Activated CD4-positive, alpha-beta memory T cell treated with anti-CD3 and anti-CD28 coated beads, Interleukin-2, amount 10 ng/mL, durations not matched to agents 7 days and 5 days (primary cell): ENCODE measurements around the gene KCNH2. TPM values are rescaled to one million over a fixed set of nuclear protein-coding genes. Genes with fewer than 3 reads are reported as not detected.

Experiments used
- CTCF ChIA-PET: fragments of 350-600 bp; sonication (Branson Sonifier 250); formaldehyde crosslinking; loops from one replicate; lab custom pipeline; 2021; ENCODE audit warnings: antibody characterized with exemption, inconsistent platforms; lab: Charles Lee
- POLR2A ChIA-PET: fragments of 350-600 bp; sonication (Branson Sonifier 250); formaldehyde crosslinking; loops from one replicate; lab custom pipeline; 2021; ENCODE audit warnings: antibody characterized with exemption; lab: Charles Lee
- DNase-seq: peaks from one replicate; pipeline ENCODE4 v3.0.0-alpha.2; 2020
- H3K27ac Mint-ChIP-seq: one replicate; pipeline ENCODE4 v1.8.0; 2021; ENCODE audit warnings: mild to moderate bottlenecking, mixed read lengths
- H3K27me3 Mint-ChIP-seq: one replicate; pipeline ENCODE4 v1.8.0; 2021; ENCODE audit warnings: mixed read lengths
- H3K36me3 Mint-ChIP-seq: one replicate; pipeline ENCODE4 v1.8.0; 2021; ENCODE audit warnings: low read depth, mixed read lengths
- H3K4me1 Mint-ChIP-seq: one replicate; pipeline ENCODE4 v1.8.0; 2021; ENCODE audit warnings: mixed read lengths
- H3K4me3 Mint-ChIP-seq: one replicate; pipeline ENCODE4 v1.8.0; 2021; ENCODE audit warnings: mild to moderate bottlenecking, mixed read lengths
- H3K9me3 Mint-ChIP-seq: one replicate; pipeline ENCODE4 v1.8.0; 2021; ENCODE audit warnings: mixed read lengths
- total RNA-seq, 2 experiments: library from RNA; stranded (reverse); gene quantifications; one replicate each; pipeline ENCODE4 v1.2.3, GENCODE V29; 2021

The KCNH2 gene
- total RNA-seq, 2 experiments from 2014 or later, result 0.15 to 0.38 TPM

DNA sequence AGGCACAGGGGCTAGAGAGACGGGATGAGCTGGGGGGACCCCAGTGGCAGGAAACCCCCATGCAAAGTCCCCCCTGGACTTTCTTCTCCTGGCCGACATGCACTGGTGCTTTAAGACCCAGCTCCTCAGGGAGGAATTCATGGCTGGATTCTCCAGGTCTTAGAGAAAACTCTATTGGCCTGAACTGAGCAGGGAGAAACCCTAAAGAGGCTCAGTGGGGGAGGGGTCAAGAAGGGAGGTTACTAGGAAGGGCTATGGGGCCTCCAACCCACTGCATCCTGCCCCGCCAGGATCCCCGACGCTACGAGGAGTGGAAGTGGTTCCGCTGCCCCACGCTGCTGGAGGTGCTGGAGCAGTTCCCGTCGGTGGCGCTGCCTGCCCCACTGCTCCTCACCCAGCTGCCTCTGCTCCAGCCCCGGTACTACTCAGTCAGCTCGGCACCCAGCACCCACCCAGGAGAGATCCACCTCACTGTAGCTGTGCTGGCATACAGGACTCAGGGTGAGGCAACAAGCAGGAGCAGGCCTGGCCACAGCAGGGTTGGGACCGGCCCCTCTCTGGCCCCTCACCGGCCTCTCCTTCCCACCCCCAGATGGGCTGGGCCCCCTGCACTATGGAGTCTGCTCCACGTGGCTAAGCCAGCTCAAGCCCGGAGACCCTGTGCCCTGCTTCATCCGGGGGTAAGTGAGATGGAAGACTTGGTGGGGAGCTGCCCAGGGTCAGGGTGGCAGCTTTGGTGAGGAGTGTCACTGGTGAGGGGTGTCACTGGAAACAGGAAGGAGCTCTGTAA is 32.4 kb upstream of the KCNH2 start:
- ChIA-PET CTCF (interaction anchor here (0.7 to 4.9 kb wide), 18 partner anchors 9 to 234 kb away, joined by 3 to 57 read pairs (median 5); partner anchors contain the start of gene ABCB8), POLR2A (interaction anchor here (0.7 to 3.8 kb wide), 12 partner anchors 9 to 49 kb away, joined by 3 to 34 read pairs (median 6); partner anchors contain the start of genes ABCB8, NOS3 and SLC4A2)
- DNase-seq, result peak; percentile 71
- no peaks in the 10 kb centered on the region for H3K9me3 Mint-ChIP-seq
- peaks cover 81% of the 10 kb centered on the region for H3K4me1 Mint-ChIP-seq
- H3K27ac Mint-ChIP-seq, result peak overlapping the region; percentile 97
- no peaks in the 10 kb centered on the region for H3K27me3 Mint-ChIP-seq
- peak overlapping the region; percentile 81 for H3K4me3 Mint-ChIP-seq
- H3K36me3 Mint-ChIP-seq, result peaks cover 20% of the 10 kb centered on the region

GRCh38 chr7:151010037-151010306 is 31.9 kb upstream of the KCNH2 start:
- H3K27me3 Mint-ChIP-seq, result no peaks in the 10 kb centered on the region
- ChIA-PET CTCF (interaction anchor here (0.8 to 4.9 kb wide), 13 partner anchors 9 to 112 kb away, joined by 3 to 57 read pairs (median 7); partner anchors contain the start of gene ABCB8), POLR2A (interaction anchor here (0.7 to 3.8 kb wide), 9 partner anchors 9 to 50 kb away, joined by 3 to 34 read pairs (median 6); partner anchors contain the start of genes ABCB8 and SLC4A2)
- DNase-seq, result no peak
- peak overlapping the region; percentile 81 for H3K4me3 Mint-ChIP-seq
- no peaks in the 10 kb centered on the region for H3K9me3 Mint-ChIP-seq
- H3K27ac Mint-ChIP-seq, result peak overlapping the region; percentile 97
- H3K4me1 Mint-ChIP-seq, result peaks cover 80% of the 10 kb centered on the region
- H3K36me3 Mint-ChIP-seq, result peaks cover 15% of the 10 kb centered on the region

GRCh38 chr7:151009327-151010036 is 31.4 kb upstream of the KCNH2 start:
- ChIA-PET POLR2A (interaction anchor here (0.7 to 3.8 kb wide), 10 partner anchors 9 to 50 kb away, joined by 3 to 34 read pairs (median 8); partner anchors contain the start of genes ABCB8 and SLC4A2), CTCF (interaction anchor here (0.6 to 4.9 kb wide), 21 partner anchors 10 to 111 kb away, joined by 3 to 57 read pairs (median 6); partner anchors contain the start of gene ABCB8)
- Mint-ChIP-seq H3K4me3 (peak overlapping the region; percentile 27), H3K4me1 (peaks cover 75% of the 10 kb centered on the region), H3K9me3 (no peaks in the 10 kb centered on the region), H3K27ac (peak overlapping the region; percentile 97), H3K36me3 (peaks cover 13% of the 10 kb centered on the region), H3K27me3 (peaks cover under 1% of the 10 kb centered on the region)
- DNase-seq, result no peak

GRCh38 chr7:151008511-151009323 is 30.6 kb upstream of the KCNH2 start:
- POLR2A ChIA-PET, result interaction anchor here (0.7 to 3.8 kb wide), 7 partner anchors 8 to 28 kb away, joined by 3 to 34 read pairs (median 8); partner anchors contain the start of gene ABCB8

DNA sequence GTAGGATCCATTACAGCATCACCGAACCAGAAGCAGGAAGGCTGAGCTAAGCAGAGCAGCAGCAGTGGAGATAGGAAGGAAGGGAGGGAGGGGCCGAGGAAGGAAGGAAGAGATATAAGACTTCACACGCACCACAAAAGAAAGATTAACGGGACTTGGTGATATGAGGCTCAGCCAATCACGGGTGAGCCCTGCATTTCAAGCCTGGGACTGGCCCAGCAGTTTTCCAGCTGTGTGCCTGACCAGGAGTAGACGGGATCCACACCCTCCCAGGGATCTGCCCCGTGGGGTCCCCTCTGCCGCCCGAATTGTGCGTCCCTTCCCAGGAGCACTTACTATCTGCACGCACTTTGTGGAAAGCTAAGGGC is 30.0 kb upstream of the KCNH2 start:
- CTCF ChIA-PET, result interaction anchor here (0.8 to 4.9 kb wide), 18 partner anchors 10 to 219 kb away, joined by 3 to 57 read pairs (median 4); partner anchors contain the start of genes ABCB8 and ABCF2
- POLR2A ChIA-PET, result interaction anchor here (0.7 to 3.8 kb wide), 9 partner anchors 9 to 39 kb away, joined by 3 to 34 read pairs (median 3); partner anchors contain the start of gene ABCB8
- peaks cover 2% of the 10 kb centered on the region for H3K27me3 Mint-ChIP-seq

More at GRCh38 chr7:151008511-151009323, 30.6 kb upstream of the KCNH2 start:
- peak overlapping the region; percentile 92 for H3K27ac Mint-ChIP-seq
- H3K4me3 Mint-ChIP-seq, result peak overlapping the region; percentile 76
- no peaks in the 10 kb centered on the region for H3K9me3 Mint-ChIP-seq
- H3K36me3 Mint-ChIP-seq, result peaks cover 10% of the 10 kb centered on the region
- CTCF ChIA-PET, result interaction anchor here (0.6 to 4.9 kb wide), 21 partner anchors 11 to 218 kb away, joined by 3 to 57 read pairs (median 4); partner anchors contain the start of genes ABCB8 and ABCF2
- peaks cover 67% of the 10 kb centered on the region for H3K4me1 Mint-ChIP-seq
- peak; percentile 79 for DNase-seq
- peaks cover 2% of the 10 kb centered on the region for H3K27me3 Mint-ChIP-seq

GRCh38 chr7:151007469-151007898 is 29.4 kb upstream of the KCNH2 start:
- CTCF ChIA-PET, result interaction anchor here (0.9 to 4.9 kb wide), 12 partner anchors 9 to 116 kb away, joined by 3 to 57 read pairs (median 9); partner anchors contain the start of gene ABCB8
- Mint-ChIP-seq H3K27me3 (peaks cover 2% of the 10 kb centered on the region), H3K27ac (peak overlapping the region; percentile 92), H3K9me3 (no peaks in the 10 kb centered on the region), H3K4me3 (peak overlapping the region; percentile 76), H3K4me1 (peaks cover 57% of the 10 kb centered on the region), H3K36me3 (peaks cover 7% of the 10 kb centered on the region)
- POLR2A ChIA-PET, result interaction anchor here (0.9 to 3.1 kb wide), 6 partner anchors 8 to 38 kb away, joined by 3 to 22 read pairs (median 6); partner anchors contain the start of gene ABCB8
- no peak for DNase-seq

More for the DNA sequence above, 30.0 kb upstream of the KCNH2 start:
- peaks cover 10% of the 10 kb centered on the region for H3K36me3 Mint-ChIP-seq
- peaks cover 63% of the 10 kb centered on the region for H3K4me1 Mint-ChIP-seq
- peak overlapping the region; percentile 76 for H3K4me3 Mint-ChIP-seq
- DNase-seq, result peak; percentile 53
- peak overlapping the region; percentile 92 for H3K27ac Mint-ChIP-seq
- H3K9me3 Mint-ChIP-seq, result no peaks in the 10 kb centered on the region

DNA sequence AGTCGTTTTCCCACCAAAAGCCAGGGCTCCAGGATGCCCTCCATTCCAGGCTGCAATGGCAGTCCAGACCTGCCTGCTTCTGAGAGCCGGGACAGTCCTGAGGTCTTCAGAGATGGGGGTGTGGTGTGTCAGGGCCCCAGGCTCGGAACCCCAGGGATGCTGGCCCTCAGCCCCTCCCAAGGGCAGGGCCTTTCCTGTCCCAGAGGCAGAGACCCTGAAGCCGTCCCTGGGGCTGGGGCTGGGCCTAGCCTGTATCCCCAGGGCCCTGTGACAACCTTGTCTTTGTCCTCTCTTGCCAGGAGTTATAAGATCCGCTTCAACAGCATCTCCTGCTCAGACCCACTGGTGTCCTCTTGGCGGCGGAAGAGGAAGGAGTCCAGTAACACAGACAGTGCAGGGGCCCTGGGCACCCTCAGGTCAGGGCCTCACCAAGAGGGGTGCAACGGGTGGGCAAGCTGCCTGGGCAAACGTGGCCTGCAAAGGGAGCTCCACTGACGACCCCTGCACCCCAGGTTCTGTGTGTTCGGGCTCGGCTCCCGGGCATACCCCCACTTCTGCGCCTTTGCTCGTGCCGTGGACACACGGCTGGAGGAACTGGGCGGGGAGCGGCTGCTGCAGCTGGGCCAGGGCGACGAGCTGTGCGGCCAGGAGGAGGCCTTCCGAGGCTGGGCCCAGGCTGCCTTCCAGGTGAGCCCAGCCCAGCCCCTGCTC is 28.6 kb upstream of the KCNH2 start:
- Mint-ChIP-seq H3K9me3 (no peaks in the 10 kb centered on the region), H3K4me1 (peaks cover 49% of the 10 kb centered on the region), H3K36me3 (peaks cover under 1% of the 10 kb centered on the region), H3K4me3 (no peak overlapping the region), H3K27me3 (peaks cover 2% of the 10 kb centered on the region), H3K27ac (no peak overlapping the region)
- ChIA-PET POLR2A (interaction anchor here (1.1 to 3.1 kb wide), 3 partner anchors 10 to 13 kb away, joined by 3 to 22 read pairs (median 11); no protein-coding TSS in a partner anchor), CTCF (interaction anchor here (1.3 to 4.9 kb wide), 4 partner anchors 12 to 102 kb away, joined by 5 to 30 read pairs (median 12); partner anchors contain the start of genes ABCB8 and NOS3)
- DNase-seq, result no peak

- ChIA-PET CTCF (interaction anchor here (0.9 to 2.3 kb wide), 3 partner anchors 13 to 20 kb away, joined by 3 to 7 read pairs (median 7); partner anchors contain the start of gene NOS3), POLR2A (no interaction called here)
- DNase-seq, result no peak
- H3K9me3 Mint-ChIP-seq, result no peaks in the 10 kb centered on the region
- no peak overlapping the region for H3K4me3 Mint-ChIP-seq
- peaks cover 43% of the 10 kb centered on the region for H3K4me1 Mint-ChIP-seq
- H3K27me3 Mint-ChIP-seq, result peaks cover 2% of the 10 kb centered on the region
- peak overlapping the region; percentile 62 for H3K27ac Mint-ChIP-seq
- H3K36me3 Mint-ChIP-seq, result no peaks in the 10 kb centered on the region
Observed at GRCh38 chr7:151005566-151005965, 27.4 kb upstream of the KCNH2 start.

DNA sequence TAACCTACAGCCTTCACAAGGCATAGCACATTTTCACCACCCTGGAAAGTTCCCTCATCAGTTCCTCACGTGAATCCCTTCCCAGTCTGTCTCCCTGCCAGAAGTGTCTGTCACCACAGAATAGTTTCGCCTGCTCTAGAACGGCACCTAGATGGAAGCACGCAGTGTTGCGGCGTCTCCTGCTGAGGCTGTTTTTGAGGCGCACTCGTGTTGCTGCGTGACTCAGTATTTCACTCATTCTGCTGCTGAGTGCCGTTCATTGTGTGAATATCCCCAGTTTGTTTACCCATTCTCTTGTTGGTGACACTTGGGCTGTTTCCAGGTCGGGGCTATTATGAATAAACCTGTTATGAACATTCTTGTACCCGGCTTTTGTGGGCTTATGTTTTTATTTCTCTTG is 25.5 kb upstream of the KCNH2 start:
- Mint-ChIP-seq H3K4me3 (no peak overlapping the region), H3K9me3 (no peaks in the 10 kb centered on the region), H3K36me3 (no peaks in the 10 kb centered on the region), H3K27ac (no peak overlapping the region), H3K4me1 (peaks cover 36% of the 10 kb centered on the region), H3K27me3 (peaks cover 2% of the 10 kb centered on the region)
- no peak for DNase-seq
- CTCF ChIA-PET, result interaction anchor here (2.3 kb wide), 1 partner anchor 18 kb away, joined by 7 read pairs; no protein-coding TSS in a partner anchor
- POLR2A ChIA-PET, result no interaction called here

DNA sequence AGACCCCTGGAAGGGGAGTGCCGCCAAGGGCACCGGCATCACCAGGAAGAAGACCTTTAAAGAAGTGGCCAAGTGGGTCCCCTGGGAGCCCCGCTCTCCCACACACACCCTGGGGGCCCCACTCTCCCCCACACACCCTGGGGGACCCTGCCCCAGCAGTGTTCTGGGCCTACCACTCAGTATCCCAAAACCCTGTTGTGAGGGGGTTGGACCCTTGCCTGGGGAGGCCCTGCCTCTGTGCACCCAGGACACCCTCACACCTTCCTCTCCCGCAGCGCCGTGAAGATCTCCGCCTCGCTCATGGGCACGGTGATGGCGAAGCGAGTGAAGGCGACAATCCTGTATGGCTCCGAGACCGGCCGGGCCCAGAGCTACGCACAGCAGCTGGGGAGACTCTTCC is 23.4 kb upstream of the KCNH2 start:
- Mint-ChIP-seq H3K4me1 (peaks cover 31% of the 10 kb centered on the region), H3K27me3 (peaks cover 2% of the 10 kb centered on the region), H3K4me3 (no peak overlapping the region), H3K27ac (no peak overlapping the region), H3K9me3 (no peaks in the 10 kb centered on the region), H3K36me3 (no peaks in the 10 kb centered on the region)
- DNase-seq, result no peak
- ChIA-PET POLR2A (no interaction called here), CTCF (no interaction called here)

GRCh38 chr7:151000897-151001495 is 22.9 kb upstream of the KCNH2 start:
- ChIA-PET POLR2A (interaction anchor here (1.4 kb wide), 1 partner anchor 9 kb away, joined by 3 read pairs; no protein-coding TSS in a partner anchor), CTCF (no interaction called here)
- H3K27ac Mint-ChIP-seq, result no peak overlapping the region
- no peaks in the 10 kb centered on the region for H3K36me3 Mint-ChIP-seq
- H3K4me3 Mint-ChIP-seq, result no peak overlapping the region
- H3K9me3 Mint-ChIP-seq, result no peaks in the 10 kb centered on the region
- H3K27me3 Mint-ChIP-seq, result peaks cover 2% of the 10 kb centered on the region
- H3K4me1 Mint-ChIP-seq, result peaks cover 30% of the 10 kb centered on the region
- no peak for DNase-seq
